GM08714 (cell line): Measurements from ENCODE around the gene TM9SF4.
A peak's percentile ranks its signal among the peaks of the same experiment; 100 is the strongest.
"Not testable (repeated sequence)": the region's sequence is repeated elsewhere in the genome, so short reads cannot be mapped to it uniquely, and the experiment has no call there.

ENCODE experiments used
- H3K4me3 ChIP-seq: fragments of 200-500 bp; sonication (Bioruptor generic); 2 replicates; pipeline ENCODE4 v1.5.1; 2014; ENCODE audit warnings: mild to moderate bottlenecking, low read length, inconsistent platforms
- ZNF274 ChIP-seq: IDR thresholded peaks from 2 replicates; pipeline ENCODE4 v1.6.1; 2012; ENCODE audit warnings: mild to moderate bottlenecking, low read depth, low read length

Gene TM9SF4

GRCh38 chr20:32193996-32194395 is 84.5 kb downstream of the TM9SF4 start:
- no peak for TF ChIP-seq ZNF274
- no peak overlapping the region for H3K4me3 ChIP-seq

DNA sequence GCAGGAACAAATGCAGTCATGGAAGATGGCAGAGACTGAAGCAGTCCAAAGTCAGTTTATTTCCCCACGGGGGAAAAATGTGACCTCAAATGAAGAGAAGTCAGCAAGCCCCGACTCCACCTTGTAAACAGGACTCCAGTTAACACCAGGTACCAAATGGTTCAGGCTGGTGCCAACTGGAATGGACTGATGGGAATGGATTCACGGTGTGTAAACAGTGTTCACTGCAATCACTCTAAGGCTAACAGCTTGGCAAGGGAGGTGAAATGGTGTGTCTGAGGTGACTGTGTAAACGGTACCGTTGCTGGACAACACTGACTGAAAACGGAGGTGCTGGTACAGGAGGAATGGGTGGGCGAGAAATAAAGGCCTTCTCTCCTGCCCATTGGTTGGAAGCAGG is 86.1 kb downstream of the TM9SF4 start:
- TF ChIP-seq ZNF274, result no peak
- no peak overlapping the region for H3K4me3 ChIP-seq

DNA sequence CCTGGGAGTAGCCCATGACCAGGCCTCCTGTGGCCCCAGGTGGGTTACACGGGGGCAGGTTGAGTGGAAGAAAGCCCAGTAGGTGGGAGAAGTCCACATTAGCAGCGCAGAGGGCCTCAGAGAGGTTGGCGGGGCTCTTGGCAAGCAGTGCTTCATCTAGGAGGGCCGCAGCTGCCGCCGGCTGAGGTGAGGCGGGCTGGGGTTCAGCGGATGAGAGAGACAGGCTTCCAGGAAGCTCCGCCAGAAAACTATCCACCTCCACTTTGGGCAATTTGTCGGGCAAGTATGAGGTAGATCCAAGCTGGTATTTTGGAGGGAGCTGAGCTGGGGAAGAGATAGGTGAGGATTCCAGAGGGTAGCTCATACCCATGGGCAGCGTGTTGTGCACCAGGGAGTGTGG is 87.1 kb downstream of the TM9SF4 start:
- not testable (repeated sequence) for H3K4me3 ChIP-seq

DNA sequence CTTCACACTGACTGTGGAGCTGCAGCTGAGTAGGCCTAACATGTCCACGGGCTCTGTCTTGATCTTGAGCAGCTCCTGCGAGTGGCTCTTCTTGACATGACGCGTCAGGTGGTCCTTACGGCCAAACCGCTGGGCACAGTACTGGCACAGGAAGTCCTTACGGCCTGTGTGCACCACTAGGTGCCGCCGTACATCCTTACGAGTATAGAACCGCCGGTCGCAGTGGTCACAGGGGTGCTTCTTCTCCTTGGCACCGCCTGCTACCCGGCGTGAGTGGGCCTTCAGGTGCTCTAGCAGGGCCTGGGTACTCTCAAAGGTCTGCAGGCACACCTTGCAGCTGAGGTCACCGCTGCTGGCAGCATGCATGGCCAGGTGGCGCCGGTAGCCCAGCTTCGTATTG is 87.6 kb downstream of the TM9SF4 start:
- not testable (repeated sequence) for H3K4me3 ChIP-seq

GRCh38 chr20:32199006-32199405 is 89.5 kb downstream of the TM9SF4 start:
- TF ChIP-seq ZNF274, result no peak
- no peak overlapping the region for H3K4me3 ChIP-seq

DNA sequence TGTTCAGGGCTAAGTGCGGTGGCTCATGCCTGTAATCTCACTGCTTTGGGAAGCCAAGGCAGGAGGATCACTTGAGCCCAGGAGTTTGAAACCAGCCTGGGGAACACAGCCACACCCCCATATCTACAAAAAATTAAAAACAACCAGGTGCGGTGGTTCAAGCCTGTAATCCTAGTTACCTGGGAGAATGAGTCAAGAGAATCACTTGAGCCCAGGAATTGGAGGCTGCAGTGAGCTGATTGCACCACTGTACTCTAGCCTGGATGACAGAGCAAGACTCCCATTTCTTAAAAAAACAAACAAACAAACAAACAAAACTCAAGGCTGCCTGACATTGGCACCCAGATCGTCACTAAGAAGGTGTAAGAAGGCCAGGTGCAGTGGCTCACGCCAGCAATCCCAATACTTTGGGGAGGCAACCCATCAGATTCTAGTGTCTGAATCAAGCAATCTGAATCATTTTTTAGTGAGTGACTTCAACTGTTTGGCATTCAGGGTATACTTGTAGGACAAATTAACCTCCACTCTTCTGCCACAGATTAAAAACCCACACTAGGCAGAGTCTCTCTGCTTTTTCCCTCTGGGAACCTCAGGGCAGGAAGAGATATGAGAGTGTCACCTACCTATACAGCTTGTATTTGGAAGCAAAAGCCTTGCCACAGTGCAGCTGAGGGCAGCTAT is 91.9 kb downstream of the TM9SF4 start:
- no peak for TF ChIP-seq ZNF274
- H3K4me3 ChIP-seq, result no peak overlapping the region

- H3K4me3 ChIP-seq, result no peak overlapping the region
- no peak for TF ChIP-seq ZNF274
Measured at GRCh38 chr20:32201977-32202363, 92.5 kb downstream of the TM9SF4 start.

- no peak for TF ChIP-seq ZNF274
Measured at GRCh38 chr20:32203356-32204204, 94.1 kb downstream of the TM9SF4 start.

GRCh38 chr20:32204205-32205109 is 94.9 kb downstream of the TM9SF4 start:
- TF ChIP-seq ZNF274, result no peak
- peak overlapping the region; percentile 18; the same call in 1 of the 2 replicates for H3K4me3 ChIP-seq

More at GRCh38 chr20:32203356-32204204, 94.1 kb downstream of the TM9SF4 start:
- no peak overlapping the region for H3K4me3 ChIP-seq

DNA sequence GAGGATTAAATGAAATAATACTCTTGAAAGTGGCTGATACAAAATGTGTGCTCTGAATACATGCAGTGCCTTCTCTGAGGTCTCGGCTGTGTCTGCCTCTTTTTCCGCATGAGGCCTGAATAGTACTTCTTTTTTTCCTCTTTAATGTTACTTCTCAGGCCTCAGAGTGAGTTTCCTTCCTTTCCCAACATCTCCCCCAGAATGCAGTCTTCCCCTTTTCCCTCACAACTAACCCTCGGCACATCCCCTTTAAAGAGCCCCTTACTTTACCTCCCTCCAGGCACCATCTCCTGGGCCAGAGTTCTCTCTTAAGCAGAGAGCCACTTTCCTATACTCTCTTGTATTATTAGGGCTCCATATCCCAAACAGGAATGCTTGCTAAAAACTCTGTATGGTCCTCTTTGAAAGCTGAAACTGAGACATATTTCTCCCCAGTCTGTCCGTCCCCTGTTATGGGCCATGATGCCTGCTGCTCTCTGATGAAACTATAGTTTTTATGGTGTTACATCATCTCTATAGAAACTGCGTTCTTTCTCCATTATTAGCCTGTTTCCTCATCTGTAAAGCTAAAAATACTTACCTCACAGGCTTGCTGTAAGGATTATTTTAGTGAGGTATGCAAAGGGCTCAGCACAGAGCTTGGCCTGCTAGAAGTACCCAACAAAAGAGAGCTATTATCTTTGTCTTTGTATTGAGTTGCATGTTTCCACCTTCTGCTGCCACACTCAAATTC is 95.8 kb downstream of the TM9SF4 start:
- no peak for TF ChIP-seq ZNF274
- peak overlapping the region; percentile 97 for H3K4me3 ChIP-seq

DNA sequence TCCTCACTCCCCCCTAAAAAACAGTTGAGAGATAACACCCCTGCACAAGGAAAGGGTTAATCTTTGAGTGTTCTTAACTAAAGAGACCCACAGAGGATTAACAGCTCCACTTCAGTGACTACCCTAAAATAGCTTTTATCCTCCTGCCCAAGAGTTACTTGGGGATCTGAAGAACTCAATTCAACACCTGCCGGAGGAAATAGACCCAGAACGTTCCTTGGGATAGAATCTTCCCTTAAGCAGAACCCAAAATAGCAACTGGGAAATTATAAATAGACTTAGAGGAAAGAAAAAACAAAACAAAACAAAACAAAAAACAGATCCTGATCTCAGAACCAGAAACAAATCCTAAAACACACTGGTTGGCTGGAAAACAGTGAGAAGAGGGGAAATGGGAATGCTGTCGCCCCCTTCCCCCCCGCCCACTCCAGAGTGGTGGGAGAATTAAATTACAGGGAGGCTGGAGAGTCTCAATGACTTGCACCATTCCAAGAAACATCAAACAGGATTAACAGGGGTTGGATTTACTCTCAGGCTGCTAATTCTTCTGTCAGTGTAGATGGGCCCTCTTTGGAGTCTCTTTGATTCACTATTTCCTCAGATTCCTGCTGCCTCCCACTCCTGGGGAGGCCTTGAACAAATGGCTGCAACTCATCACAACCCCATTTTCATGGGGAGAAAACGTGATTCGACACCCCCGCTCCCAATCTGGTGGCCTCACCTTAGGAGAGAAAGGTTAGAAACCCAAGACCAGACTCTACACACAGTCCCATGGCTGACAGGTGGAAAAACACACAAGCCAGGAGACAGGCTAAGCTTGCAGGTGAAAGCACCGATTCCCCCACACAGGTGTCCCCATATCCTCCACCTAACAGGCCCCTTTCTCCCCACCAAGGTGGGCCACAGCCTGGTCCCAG is 96.6 kb downstream of the TM9SF4 start:
- H3K4me3 ChIP-seq, result peak overlapping the region; percentile 97
- no peak for TF ChIP-seq ZNF274

GRCh38 chr20:32206760-32207625 is 97.5 kb downstream of the TM9SF4 start:
- TF ChIP-seq ZNF274, result no peak
- H3K4me3 ChIP-seq, result peak overlapping the region; percentile 97
